Adrenal gland (tissue), 5 donors: ENCODE results near the gene GIN1.

Source experiments
- POLR2A ChIP-seq, 2 donors: fragments of 450-650 bp; IDR thresholded peaks; one replicate each; pipeline ENCODE4 v1.6.1; 2017; ENCODE audit warnings: antibody characterized with exemption in 2 of 2, mild to moderate bottlenecking in 2 of 2, moderate library complexity in 1 of 2
- TF ChIP-seq, protein P1 (sequence below), 6 experiments: fragments of 450-650 bp in 4 of 6; fragments of 200-600 bp in 2 of 6; sonication (generic) in 1 of 6; IDR thresholded peaks; 1 replicate in 5 of 6; 2 replicates in 1 of 6; pipeline versions ENCODE4 v1.5.1 to v1.8.0; 2016 to 2021; ENCODE audit warnings: antibody characterized with exemption in 6 of 6, mild to moderate bottlenecking in 2 of 6, moderate library complexity in 1 of 6
- donor health status: DM: no; HTN: no; CAD: no.

GRCh38 chr5:103086547-103086946 is 33.4 kb downstream of the GIN1 start:
- TF ChIP-seq, protein P1, sequence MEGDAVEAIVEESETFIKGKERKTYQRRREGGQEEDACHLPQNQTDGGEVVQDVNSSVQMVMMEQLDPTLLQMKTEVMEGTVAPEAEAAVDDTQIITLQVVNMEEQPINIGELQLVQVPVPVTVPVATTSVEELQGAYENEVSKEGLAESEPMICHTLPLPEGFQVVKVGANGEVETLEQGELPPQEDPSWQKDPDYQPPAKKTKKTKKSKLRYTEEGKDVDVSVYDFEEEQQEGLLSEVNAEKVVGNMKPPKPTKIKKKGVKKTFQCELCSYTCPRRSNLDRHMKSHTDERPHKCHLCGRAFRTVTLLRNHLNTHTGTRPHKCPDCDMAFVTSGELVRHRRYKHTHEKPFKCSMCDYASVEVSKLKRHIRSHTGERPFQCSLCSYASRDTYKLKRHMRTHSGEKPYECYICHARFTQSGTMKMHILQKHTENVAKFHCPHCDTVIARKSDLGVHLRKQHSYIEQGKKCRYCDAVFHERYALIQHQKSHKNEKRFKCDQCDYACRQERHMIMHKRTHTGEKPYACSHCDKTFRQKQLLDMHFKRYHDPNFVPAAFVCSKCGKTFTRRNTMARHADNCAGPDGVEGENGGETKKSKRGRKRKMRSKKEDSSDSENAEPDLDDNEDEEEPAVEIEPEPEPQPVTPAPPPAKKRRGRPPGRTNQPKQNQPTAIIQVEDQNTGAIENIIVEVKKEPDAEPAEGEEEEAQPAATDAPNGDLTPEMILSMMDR (IDR thresholded peaks at IDR 0.05) = no peak
- TF ChIP-seq POLR2A (IDR thresholded peaks at IDR 0.05) = no peak
